ENCODE data around the gene PLCH1.

- TF ChIP-seq CTCF (conservative IDR thresholded peaks at IDR 0.05) = no peak
- TF ChIP-seq EZH2 (IDR thresholded peaks at IDR 0.05; ENCODE audit: low read depth) = no peak
Observed at GRCh38 chr3:155444771-155445170, 300.1 kb downstream of the PLCH1 start.
